ENCODE measurements around the gene HEG1.

HEG1 gene

DNA sequence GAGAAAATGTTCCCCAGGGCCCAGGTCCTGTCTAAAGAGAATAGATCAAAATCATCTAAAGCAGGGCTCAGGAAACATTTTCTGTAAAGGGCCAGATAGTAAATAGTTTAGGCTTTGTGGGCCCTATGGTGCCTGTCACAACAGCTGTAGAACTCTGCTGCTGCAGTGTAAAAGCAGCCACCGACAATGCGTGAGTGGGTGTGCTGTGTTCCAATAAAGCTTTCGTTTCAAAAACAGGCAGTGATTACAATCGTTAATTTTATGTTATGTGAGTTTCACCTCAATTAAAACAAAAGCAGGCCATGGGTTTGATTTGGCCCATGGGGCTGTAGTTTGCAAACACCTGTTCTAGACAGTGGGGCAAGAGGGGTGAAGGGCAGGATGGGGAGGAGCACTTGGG, 12.5 kb upstream of the HEG1 start:
- H3K36me3 ChIP-seq (ENCODE audit: control insufficient read depth, insufficient read depth, low read length): no peaks in the 10 kb centered on the region
- H3K27ac ChIP-seq (ENCODE audit: low read depth, low read length): no peak overlapping the region
- no peak overlapping the region for H3K9ac ChIP-seq (ENCODE audit: low read length)

DNA sequence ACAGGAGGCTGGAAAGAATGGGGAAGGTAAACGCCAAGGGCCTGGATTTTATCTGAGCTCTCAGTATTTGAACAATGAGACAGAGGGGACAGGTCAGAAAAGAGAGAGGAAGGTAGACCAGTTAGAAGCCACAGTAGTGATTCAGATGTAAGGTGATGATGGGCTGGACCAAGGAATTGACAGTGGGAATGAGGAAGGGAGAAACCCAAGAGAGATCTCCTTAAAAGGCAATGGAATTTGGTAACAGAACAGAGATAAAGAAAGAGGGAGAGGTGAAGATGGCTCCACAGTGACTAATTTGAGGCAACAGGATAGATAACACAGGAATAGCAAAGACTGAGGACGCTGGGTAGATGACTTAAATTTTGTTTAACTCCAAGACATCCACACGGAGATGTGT, 11.4 kb upstream of the HEG1 start:
- Histone ChIP-seq H3K9me3 (ENCODE audit: control insufficient read depth, insufficient read depth, low read depth, low read length) (peaks cover 8% of the 10 kb centered on the region; the same call in 1 of the 2 replicates), H3K27ac (ENCODE audit: low read depth, low read length) (peak overlapping the region; percentile 36; the same call in 1 of the 2 replicates), H3K4me1 (ENCODE audit: control insufficient read depth, insufficient read depth, low read length) (peaks cover 18% of the 10 kb centered on the region; the same call in 1 of the 2 replicates)

More for the DNA sequence above, 12.5 kb upstream of the HEG1 start:
- Histone ChIP-seq H3K27me3 (ENCODE audit: control insufficient read depth, insufficient read depth, low read length) (no peaks in the 10 kb centered on the region), H3K4me3 (ENCODE audit: low read depth, low read length) (no peak overlapping the region), H3K9me3 (ENCODE audit: control insufficient read depth, insufficient read depth, low read depth, low read length) (peaks cover 8% of the 10 kb centered on the region; the same call in 1 of the 2 replicates), H3K4me1 (ENCODE audit: control insufficient read depth, insufficient read depth, low read length) (peaks cover 13% of the 10 kb centered on the region; the same call in 1 of the 2 replicates)

GRCh38 chr3:125062904-125063618, 7.3 kb upstream of the HEG1 start:
- peaks cover 35% of the 10 kb centered on the region; the same call in 1 of the 2 replicates for H3K4me1 ChIP-seq (ENCODE audit: control insufficient read depth, insufficient read depth, low read length)
- no peaks in the 10 kb centered on the region for H3K36me3 ChIP-seq (ENCODE audit: control insufficient read depth, insufficient read depth, low read length)
- no peak overlapping the region for H3K27ac ChIP-seq (ENCODE audit: low read depth, low read length)
- H3K9ac ChIP-seq (ENCODE audit: low read length): no peak overlapping the region
- H3K9me3 ChIP-seq (ENCODE audit: control insufficient read depth, insufficient read depth, low read depth, low read length): peaks cover 8% of the 10 kb centered on the region; the same call in 1 of the 2 replicates
- H3K4me3 ChIP-seq (ENCODE audit: low read depth, low read length): no peak overlapping the region
- peaks cover 8% of the 10 kb centered on the region for H3K27me3 ChIP-seq (ENCODE audit: control insufficient read depth, insufficient read depth, low read length)

More for the DNA sequence above, 11.4 kb upstream of the HEG1 start:
- no peaks in the 10 kb centered on the region for H3K36me3 ChIP-seq (ENCODE audit: control insufficient read depth, insufficient read depth, low read length)
- peak overlapping the region; percentile 66 for H3K9ac ChIP-seq (ENCODE audit: low read length)
- no peak overlapping the region for H3K4me3 ChIP-seq (ENCODE audit: low read depth, low read length)
- H3K27me3 ChIP-seq (ENCODE audit: control insufficient read depth, insufficient read depth, low read length): no peaks in the 10 kb centered on the region

DNA sequence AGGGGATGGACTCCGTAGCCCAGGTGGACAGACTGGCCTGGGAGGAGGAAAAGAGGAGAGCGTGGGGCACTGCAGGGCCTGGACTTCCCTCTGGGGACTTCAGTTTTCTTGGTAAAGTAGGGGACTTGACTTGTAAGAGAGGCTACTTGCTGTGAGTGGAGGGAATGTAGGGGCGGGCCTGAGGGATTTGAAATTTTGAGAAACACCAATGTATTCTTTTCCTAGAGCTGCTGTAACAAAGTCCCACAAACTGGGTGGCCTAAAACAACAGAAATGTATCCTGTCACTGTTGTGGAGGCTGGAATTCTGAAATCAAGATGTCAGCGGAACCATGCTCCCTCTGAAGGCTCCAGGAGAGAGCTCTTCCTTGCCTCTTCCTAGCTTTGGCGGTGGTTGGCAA, 5.8 kb upstream of the HEG1 start:
- H3K27me3 ChIP-seq (ENCODE audit: control insufficient read depth, insufficient read depth, low read length): peaks cover 21% of the 10 kb centered on the region
- H3K9me3 ChIP-seq (ENCODE audit: control insufficient read depth, insufficient read depth, low read depth, low read length): peaks cover 8% of the 10 kb centered on the region; the same call in 1 of the 2 replicates

GRCh38 chr3:125061170-125061569, 5.4 kb upstream of the HEG1 start:
- Histone ChIP-seq H3K36me3 (ENCODE audit: control insufficient read depth, insufficient read depth, low read length) (no peaks in the 10 kb centered on the region), H3K27ac (ENCODE audit: low read depth, low read length) (no peak overlapping the region), H3K27me3 (ENCODE audit: control insufficient read depth, insufficient read depth, low read length) (peaks cover 25% of the 10 kb centered on the region), H3K4me3 (ENCODE audit: low read depth, low read length) (no peak overlapping the region), H3K9ac (ENCODE audit: low read length) (no peak overlapping the region), H3K9me3 (ENCODE audit: control insufficient read depth, insufficient read depth, low read depth, low read length) (peaks cover 8% of the 10 kb centered on the region; the same call in 1 of the 2 replicates), H3K4me1 (ENCODE audit: control insufficient read depth, insufficient read depth, low read length) (peaks cover 39% of the 10 kb centered on the region; the same call in 1 of the 2 replicates)

More for the DNA sequence above, 5.8 kb upstream of the HEG1 start:
- Histone ChIP-seq H3K4me3 (ENCODE audit: low read depth, low read length) (no peak overlapping the region), H3K27ac (ENCODE audit: low read depth, low read length) (no peak overlapping the region), H3K9ac (ENCODE audit: low read length) (no peak overlapping the region), H3K36me3 (ENCODE audit: control insufficient read depth, insufficient read depth, low read length) (no peaks in the 10 kb centered on the region), H3K4me1 (ENCODE audit: control insufficient read depth, insufficient read depth, low read length) (peaks cover 35% of the 10 kb centered on the region; the same call in 1 of the 2 replicates)

DNA sequence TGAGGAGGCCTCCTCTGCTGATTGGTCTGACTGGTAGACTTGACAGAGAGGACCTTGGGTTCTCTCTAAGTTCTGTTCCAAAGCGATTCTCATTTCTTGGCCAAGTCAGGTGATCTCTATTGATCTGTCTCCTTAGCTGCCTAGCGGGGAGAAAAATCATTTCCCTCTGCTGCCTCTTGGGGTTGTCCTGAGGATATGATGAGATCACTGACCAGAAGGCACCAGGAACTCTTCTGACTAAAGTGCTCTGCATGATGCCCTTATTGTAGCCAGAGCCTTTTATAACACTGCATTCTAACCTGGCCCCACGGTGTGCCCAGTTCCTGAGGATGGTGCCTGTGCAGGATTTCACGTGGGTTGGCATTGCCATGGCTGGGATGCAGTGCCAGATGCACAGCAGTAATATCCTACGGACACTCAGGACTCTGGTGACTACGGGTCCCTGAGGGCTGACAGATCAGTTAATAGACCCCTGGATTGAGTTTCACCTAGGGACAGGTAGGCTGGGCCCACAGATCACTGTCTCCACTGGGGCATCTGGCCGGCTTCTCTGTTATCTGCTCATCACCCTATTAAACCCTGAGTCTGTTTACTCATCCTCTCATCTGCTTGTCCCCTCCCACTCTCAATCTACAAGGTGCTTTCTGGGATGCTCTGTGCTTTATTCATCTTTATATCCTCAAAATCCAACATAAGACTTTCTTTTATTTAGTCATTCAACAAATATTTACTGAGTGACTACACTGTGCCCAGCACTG, 3.9 kb upstream of the HEG1 start:
- H3K9ac ChIP-seq (ENCODE audit: low read length): no peak overlapping the region
- H3K4me3 ChIP-seq (ENCODE audit: low read depth, low read length): no peak overlapping the region
- H3K27ac ChIP-seq (ENCODE audit: low read depth, low read length): no peak overlapping the region
- no peaks in the 10 kb centered on the region for H3K36me3 ChIP-seq (ENCODE audit: control insufficient read depth, insufficient read depth, low read length)
- peaks cover 31% of the 10 kb centered on the region for H3K27me3 ChIP-seq (ENCODE audit: control insufficient read depth, insufficient read depth, low read length)
- H3K9me3 ChIP-seq (ENCODE audit: control insufficient read depth, insufficient read depth, low read depth, low read length): peaks cover 8% of the 10 kb centered on the region; the same call in 1 of the 2 replicates
- peaks cover 41% of the 10 kb centered on the region for H3K4me1 ChIP-seq (ENCODE audit: control insufficient read depth, insufficient read depth, low read length)

DNA sequence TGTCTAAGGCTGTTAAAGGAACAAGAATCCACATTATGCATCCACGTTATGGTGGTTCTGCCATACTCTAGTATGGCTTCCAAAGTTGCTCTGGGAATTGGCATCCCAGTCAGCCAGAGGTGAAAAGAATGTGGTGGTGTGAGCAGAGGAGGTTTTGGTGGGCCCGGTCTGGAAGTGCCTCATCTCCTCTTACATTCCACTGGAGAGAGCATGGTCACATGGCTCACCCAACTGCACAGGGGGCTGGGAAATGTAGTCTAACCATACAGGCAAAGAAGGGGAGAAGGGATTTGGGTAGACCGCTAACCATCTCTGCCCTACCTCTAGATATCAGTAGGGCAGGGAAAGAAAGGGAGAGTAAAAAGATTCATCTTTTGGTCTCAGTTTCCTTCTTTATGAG, 3.2 kb upstream of the HEG1 start:
- H3K9me3 ChIP-seq (ENCODE audit: control insufficient read depth, insufficient read depth, low read depth, low read length): peaks cover under 1% of the 10 kb centered on the region; the same call in 1 of the 2 replicates
- H3K36me3 ChIP-seq (ENCODE audit: control insufficient read depth, insufficient read depth, low read length): no peaks in the 10 kb centered on the region
- peaks cover 47% of the 10 kb centered on the region for H3K4me1 ChIP-seq (ENCODE audit: control insufficient read depth, insufficient read depth, low read length)
- no peak overlapping the region for H3K27ac ChIP-seq (ENCODE audit: low read depth, low read length)
- H3K27me3 ChIP-seq (ENCODE audit: control insufficient read depth, insufficient read depth, low read length): peaks cover 35% of the 10 kb centered on the region
- H3K4me3 ChIP-seq (ENCODE audit: low read depth, low read length): no peak overlapping the region
- no peak overlapping the region for H3K9ac ChIP-seq (ENCODE audit: low read length)

DNA sequence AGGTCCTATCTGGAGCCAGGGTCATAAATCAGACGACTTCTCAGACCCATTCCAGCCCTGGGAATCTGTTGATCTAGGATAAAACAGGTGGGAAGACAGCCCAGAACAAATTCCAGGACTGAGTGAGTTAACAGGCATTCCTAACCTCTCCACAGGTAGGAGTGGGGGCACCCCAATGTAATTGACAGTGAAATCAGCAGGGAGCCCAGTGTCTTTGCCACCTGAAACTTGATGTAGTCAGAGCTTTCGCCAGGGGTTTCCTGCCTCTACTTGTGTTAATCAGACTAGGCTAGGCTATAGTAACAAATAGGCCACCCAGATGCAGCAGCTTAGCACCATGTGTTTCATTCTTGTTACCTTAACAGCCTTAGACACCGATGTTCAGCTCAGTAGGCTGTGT, 2.7 kb upstream of the HEG1 start:
- Histone ChIP-seq H3K4me1 (ENCODE audit: control insufficient read depth, insufficient read depth, low read length) (peaks cover 50% of the 10 kb centered on the region), H3K27ac (ENCODE audit: low read depth, low read length) (no peak overlapping the region), H3K4me3 (ENCODE audit: low read depth, low read length) (no peak overlapping the region), H3K36me3 (ENCODE audit: control insufficient read depth, insufficient read depth, low read length) (no peaks in the 10 kb centered on the region), H3K27me3 (ENCODE audit: control insufficient read depth, insufficient read depth, low read length) (peaks cover 35% of the 10 kb centered on the region), H3K9ac (ENCODE audit: low read length) (no peak overlapping the region), H3K9me3 (ENCODE audit: control insufficient read depth, insufficient read depth, low read depth, low read length) (no peaks in the 10 kb centered on the region)

GRCh38 chr3:125057186-125057850, 1.5 kb upstream of the HEG1 start:
- Histone ChIP-seq H3K27me3 (ENCODE audit: control insufficient read depth, insufficient read depth, low read length) (peaks cover 35% of the 10 kb centered on the region), H3K36me3 (ENCODE audit: control insufficient read depth, insufficient read depth, low read length) (no peaks in the 10 kb centered on the region), H3K27ac (ENCODE audit: low read depth, low read length) (no peak overlapping the region), H3K9me3 (ENCODE audit: control insufficient read depth, insufficient read depth, low read depth, low read length) (no peaks in the 10 kb centered on the region), H3K9ac (ENCODE audit: low read length) (no peak overlapping the region), H3K4me1 (ENCODE audit: control insufficient read depth, insufficient read depth, low read length) (peaks cover 55% of the 10 kb centered on the region), H3K4me3 (ENCODE audit: low read depth, low read length) (no peak overlapping the region)

DNA sequence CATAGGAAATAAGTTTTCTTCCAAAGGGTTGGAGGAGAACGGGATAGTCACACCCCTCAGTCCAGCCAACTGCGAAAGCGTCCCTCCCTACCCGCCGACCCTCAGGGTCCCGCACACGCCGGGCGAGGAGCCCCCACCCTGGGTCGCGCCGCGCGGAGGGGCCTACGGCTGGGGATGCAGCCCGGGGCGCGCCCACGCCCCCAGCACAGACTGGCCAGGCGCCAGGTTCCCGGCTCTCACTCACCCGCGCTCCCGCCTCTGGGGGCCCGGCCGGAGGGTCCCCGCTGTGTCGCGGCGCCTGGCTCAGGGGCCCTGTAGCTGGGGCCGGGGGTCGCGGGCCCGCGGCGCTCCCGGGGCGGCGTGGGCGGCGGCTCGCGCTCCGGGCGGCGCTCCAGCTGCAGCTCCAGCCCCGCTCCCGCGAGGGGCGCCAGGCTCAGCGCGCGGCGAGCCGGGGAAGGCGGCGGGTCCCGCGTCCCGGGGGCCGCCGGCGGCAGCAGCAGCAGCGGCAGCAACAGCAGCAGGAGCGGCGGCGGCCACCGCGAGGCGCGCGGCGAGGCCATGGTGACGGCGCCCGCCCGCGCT, 375 bp downstream of the HEG1 start:
- Histone ChIP-seq H3K27me3 (ENCODE audit: control insufficient read depth, insufficient read depth, low read length) (peaks cover 32% of the 10 kb centered on the region), H3K27ac (ENCODE audit: low read depth, low read length) (no peak overlapping the region; the same call in 1 of the 2 replicates), H3K9ac (ENCODE audit: low read length) (peak overlapping the region; percentile 66), H3K4me1 (ENCODE audit: control insufficient read depth, insufficient read depth, low read length) (peaks cover 66% of the 10 kb centered on the region), H3K36me3 (ENCODE audit: control insufficient read depth, insufficient read depth, low read length) (no peaks in the 10 kb centered on the region; the same call in 1 of the 2 replicates), H3K9me3 (ENCODE audit: control insufficient read depth, insufficient read depth, low read depth, low read length) (no peaks in the 10 kb centered on the region), H3K4me3 (ENCODE audit: low read depth, low read length) (peak overlapping the region; percentile 76)
